GM12878 (cell line): ENCODE measurements around the gene TPST1.

Experiments
- CREB1 ChIP-seq: IDR thresholded peaks from 2 replicates; pipeline ENCODE4 v1.6.1; 2012; ENCODE audit warnings: low read depth, mild to moderate bottlenecking, inconsistent platforms
- CTCF ChIP-seq, 3 experiments: IDR thresholded peaks in 2 of 3; conservative IDR thresholded peaks in 1 of 3; 2 replicates each; pipeline ENCODE4 v1.5.1; 2011; ENCODE audit warnings: low read depth in 3 of 3, low read length in 3 of 3, mild to moderate bottlenecking in 3 of 3, control low read depth in 2 of 3, moderate library complexity in 2 of 3, inconsistent platforms in 1 of 3, mixed read lengths in 1 of 3; ENCODE audit not compliant: control insufficient read depth in 2 of 3, insufficient read depth in 1 of 3; ENCODE audit errors: extremely low read depth in 1 of 3
- GABPA ChIP-seq: IDR thresholded peaks from 2 replicates; pipeline ENCODE4 v1.6.1; 2014; ENCODE audit warnings: antibody characterized with exemption, low read depth, mild to moderate bottlenecking, inconsistent platforms
- MAX ChIP-seq: IDR thresholded peaks from 2 replicates; pipeline ENCODE4 v1.6.1; 2012; ENCODE audit warnings: low read depth, low read length, improper control_type of control experiment
- POLR2A ChIP-seq: IDR thresholded peaks from 2 replicates; pipeline ENCODE4 v1.6.1; 2011; ENCODE audit warnings: low read depth, mild to moderate bottlenecking, low read length
- POLR2AphosphoS5 ChIP-seq: IDR thresholded peaks from 2 replicates; pipeline ENCODE4 v1.6.1; 2011; ENCODE audit warnings: mild to moderate bottlenecking, low read length, inconsistent platforms
- POU2F2 ChIP-seq: IDR thresholded peaks from 3 replicates; pipeline ENCODE4 v1.6.1; 2011; ENCODE audit warnings: low read depth, mild to moderate bottlenecking, low read length, borderline replicate concordance
- YY1 ChIP-seq: IDR thresholded peaks from 2 replicates; pipeline ENCODE4 v1.6.1; 2011; ENCODE audit warnings: low read depth, mild to moderate bottlenecking, low read length
- ZBTB33 ChIP-seq: fragments of 450-650 bp; IDR thresholded peaks from 2 replicates; pipeline ENCODE4 v1.6.1; 2017; ENCODE audit warnings: mild to moderate bottlenecking
- TF ChIP-seq, protein P1 (sequence below): fragments of 450-650 bp; IDR thresholded peaks from 2 replicates; pipeline ENCODE4 v1.6.1; 2017; ENCODE audit warnings: mild to moderate bottlenecking, low read depth, inconsistent platforms; ENCODE audit not compliant: poor library complexity, severe bottlenecking

DNA sequence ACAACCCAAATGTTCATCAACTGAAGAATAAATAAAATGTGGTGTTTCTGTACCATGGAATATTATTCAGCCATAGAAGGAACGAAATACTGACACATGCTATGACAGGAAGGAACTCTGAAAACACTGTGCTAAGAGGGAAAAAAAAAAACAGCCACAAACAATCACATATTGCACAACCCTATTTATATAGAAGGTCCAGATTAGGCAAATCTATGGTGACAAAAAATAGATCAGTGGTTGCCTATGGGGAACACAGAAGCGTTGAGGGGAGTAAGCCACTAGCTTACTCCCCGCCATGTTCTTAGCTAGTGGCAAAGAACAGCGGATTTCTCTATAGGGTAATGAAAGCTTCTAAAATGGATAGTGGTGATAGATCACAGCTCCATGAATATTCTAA is 198.4 kb downstream of the TPST1 start:
- TF ChIP-seq, protein P1, sequence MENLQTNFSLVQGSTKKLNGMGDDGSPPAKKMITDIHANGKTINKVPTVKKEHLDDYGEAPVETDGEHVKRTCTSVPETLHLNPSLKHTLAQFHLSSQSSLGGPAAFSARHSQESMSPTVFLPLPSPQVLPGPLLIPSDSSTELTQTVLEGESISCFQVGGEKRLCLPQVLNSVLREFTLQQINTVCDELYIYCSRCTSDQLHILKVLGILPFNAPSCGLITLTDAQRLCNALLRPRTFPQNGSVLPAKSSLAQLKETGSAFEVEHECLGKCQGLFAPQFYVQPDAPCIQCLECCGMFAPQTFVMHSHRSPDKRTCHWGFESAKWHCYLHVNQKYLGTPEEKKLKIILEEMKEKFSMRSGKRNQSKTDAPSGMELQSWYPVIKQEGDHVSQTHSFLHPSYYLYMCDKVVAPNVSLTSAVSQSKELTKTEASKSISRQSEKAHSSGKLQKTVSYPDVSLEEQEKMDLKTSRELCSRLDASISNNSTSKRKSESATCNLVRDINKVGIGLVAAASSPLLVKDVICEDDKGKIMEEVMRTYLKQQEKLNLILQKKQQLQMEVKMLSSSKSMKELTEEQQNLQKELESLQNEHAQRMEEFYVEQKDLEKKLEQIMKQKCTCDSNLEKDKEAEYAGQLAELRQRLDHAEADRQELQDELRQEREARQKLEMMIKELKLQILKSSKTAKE: no peak
- TF ChIP-seq ZBTB33 (no peak), CTCF (IDR thresholded peaks at IDR 0.05 in 2 of 3, conservative IDR thresholded peaks at IDR 0.05 in 1 of 3; ENCODE audit: control insufficient read depth in 2 of 3, extremely low read depth in 1 of 3, insufficient read depth in 1 of 3, low read depth in 3 of 3, low read length in 3 of 3) (no peak), POU2F2 (no peak), YY1 (no peak), POLR2AphosphoS5 (no peak), MAX (no peak), GABPA (no peak), CREB1 (no peak), POLR2A (no peak)
